KMS-11 (cell line): ENCODE data around the gene MATR3.

Experiments used
- H2AFZ ChIP-seq: fragments of 200-600 bp; sonication (generic); 2 replicates; pipeline ENCODE4 v1.6.1; 2016; ENCODE audit warnings: antibody characterized with exemption, mixed run types, low read depth
- H3K27ac ChIP-seq: fragments of 200-600 bp; sonication (generic); 2 replicates; pipeline ENCODE4 v1.6.1; 2016; ENCODE audit warnings: mild to moderate bottlenecking, mixed run types
- H3K27me3 ChIP-seq: fragments of 200-600 bp; sonication (generic); 2 replicates; pipeline ENCODE4 v1.6.1; 2017; ENCODE audit warnings: mild to moderate bottlenecking, low read depth, mixed run types, moderate library complexity; ENCODE audit not compliant: insufficient read depth
- H3K36me3 ChIP-seq: fragments of 200-600 bp; sonication (generic); 2 replicates; pipeline ENCODE4 v1.6.1; 2017; ENCODE audit warnings: mild to moderate bottlenecking, mixed run types; ENCODE audit not compliant: insufficient read depth
- H3K4me1 ChIP-seq: fragments of 200-600 bp; sonication (generic); 2 replicates; pipeline ENCODE4 v1.6.1; 2016; ENCODE audit warnings: mild to moderate bottlenecking, low read depth, mixed run types; ENCODE audit not compliant: poor library complexity, severe bottlenecking
- H3K4me2 ChIP-seq: fragments of 200-600 bp; sonication (generic); 2 replicates; pipeline ENCODE4 v1.7.0; 2016; ENCODE audit warnings: mild to moderate bottlenecking, mixed run types
- H3K4me3 ChIP-seq: fragments of 200-600 bp; sonication (generic); IDR thresholded peaks from 2 replicates; pipeline ENCODE4 v1.6.1; 2017; ENCODE audit warnings: low read depth, low read length, mixed read lengths; ENCODE audit not compliant: insufficient read depth
- H3K79me2 ChIP-seq: fragments of 200-600 bp; sonication (generic); 2 replicates; pipeline ENCODE4 v1.6.1; 2016; ENCODE audit warnings: low read depth, mixed run types; ENCODE audit not compliant: insufficient read depth
- H3K9ac ChIP-seq: fragments of 200-600 bp; sonication (generic); 2 replicates; pipeline ENCODE4 v1.6.1; 2016; ENCODE audit warnings: mild to moderate bottlenecking, mixed run types
- H4K20me1 ChIP-seq: fragments of 200-600 bp; sonication (generic); 2 replicates; pipeline ENCODE4 v1.6.1; 2016; ENCODE audit warnings: mild to moderate bottlenecking, mixed run types; ENCODE audit not compliant: insufficient read depth
- CTCF ChIP-seq: fragments of 200-600 bp; sonication (generic); conservative IDR thresholded peaks from 2 replicates; pipeline ENCODE4 v1.6.1; 2017; ENCODE audit warnings: low read depth, mild to moderate bottlenecking, antibody characterized with exemption, low read length, moderate library complexity, mixed read lengths

Gene MATR3

GRCh38 chr5:139299486-139299885, 5.9 kb downstream of the MATR3 start:
- H3K9ac ChIP-seq: no peak overlapping the region
- H3K4me2 ChIP-seq: no peak overlapping the region
- H3K27ac ChIP-seq: no peak overlapping the region; the same call in 1 of the 2 replicates
- H3K36me3 ChIP-seq: no peaks in the 10 kb centered on the region
- TF ChIP-seq CTCF: no peak
- H3K4me1 ChIP-seq: peaks cover 94% of the 10 kb centered on the region
- no peaks in the 10 kb centered on the region for H3K27me3 ChIP-seq
- H3K4me3 ChIP-seq: no peak overlapping the region
- H4K20me1 ChIP-seq: peaks cover 99% of the 10 kb centered on the region
- H3K79me2 ChIP-seq: peaks cover 100% of the 10 kb centered on the region
- no peak overlapping the region for H2AFZ ChIP-seq

GRCh38 chr5:139301808-139302499, 8.4 kb downstream of the MATR3 start:
- H3K4me1 ChIP-seq: peaks cover 98% of the 10 kb centered on the region
- TF ChIP-seq CTCF: no peak
- no peak overlapping the region for H2AFZ ChIP-seq
- no peak overlapping the region for H3K4me3 ChIP-seq
- no peak overlapping the region for H3K4me2 ChIP-seq
- H3K36me3 ChIP-seq: no peaks in the 10 kb centered on the region
- H3K79me2 ChIP-seq: peaks cover 100% of the 10 kb centered on the region
- no peaks in the 10 kb centered on the region for H3K27me3 ChIP-seq
- no peak overlapping the region for H3K9ac ChIP-seq
- H4K20me1 ChIP-seq: peaks cover 99% of the 10 kb centered on the region
- H3K27ac ChIP-seq: no peak overlapping the region

- H3K9ac ChIP-seq: no peak overlapping the region
- H4K20me1 ChIP-seq: peaks cover 99% of the 10 kb centered on the region
- H3K4me1 ChIP-seq: peaks cover 91% of the 10 kb centered on the region
- H3K79me2 ChIP-seq: peaks cover 100% of the 10 kb centered on the region
- 0 out of 2 replicates have a peak, but pooled peaks cover 4% of the 10 kb centered on the region for H3K36me3 ChIP-seq
- no peak overlapping the region for H2AFZ ChIP-seq
- TF ChIP-seq CTCF: no peak
- no peak overlapping the region for H3K4me2 ChIP-seq
- no peak overlapping the region for H3K4me3 ChIP-seq
- H3K27me3 ChIP-seq: no peaks in the 10 kb centered on the region
- no peak overlapping the region for H3K27ac ChIP-seq
These were observed 11.1 kb downstream of the MATR3 start for GRCh38 chr5:139304391-139305324.

GRCh38 chr5:139306197-139306596, 12.7 kb downstream of the MATR3 start:
- Histone ChIP-seq H3K36me3 (0 out of 2 replicates have a peak, but pooled peaks cover 4% of the 10 kb centered on the region), H3K79me2 (peaks cover 100% of the 10 kb centered on the region), H3K9ac (no peak overlapping the region), H3K4me3 (no peak overlapping the region), H3K4me1 (peaks cover 91% of the 10 kb centered on the region), H2AFZ (no peak overlapping the region), H4K20me1 (peaks cover 96% of the 10 kb centered on the region), H3K27me3 (no peaks in the 10 kb centered on the region), H3K27ac (no peak overlapping the region), H3K4me2 (no peak overlapping the region; the same call in 1 of the 2 replicates)
- no peak for TF ChIP-seq CTCF
